Renal cortex interstitium (tissue), 11 donors: Measurements from ENCODE around the gene POMT1. TPM values are rescaled to one million over a fixed set of nuclear protein-coding genes. Genes with fewer than 3 reads are reported as not detected.

Experiments used
- DNase-seq, 11 donors: peaks; one replicate each; pipeline ENCODE4 v3.0.0-alpha.2; 2013; ENCODE audit warnings: low read depth in 9 of 11, low spot score in 4 of 11; ENCODE audit errors: extremely low read depth in 1 of 11
- polyA plus RNA-seq, 3 donors: library from polyadenylated mRNA; unstranded; fragments of 120-200 nt; gene quantifications; one replicate each; pipeline ENCODE4 v1.2.1, GENCODE V29; 2013; ENCODE audit not compliant: insufficient read length in 3 of 3

The POMT1 gene
- polyA plus RNA-seq, 3 donors, result 34.0 to 52.1 (median 34.5) TPM

DNA sequence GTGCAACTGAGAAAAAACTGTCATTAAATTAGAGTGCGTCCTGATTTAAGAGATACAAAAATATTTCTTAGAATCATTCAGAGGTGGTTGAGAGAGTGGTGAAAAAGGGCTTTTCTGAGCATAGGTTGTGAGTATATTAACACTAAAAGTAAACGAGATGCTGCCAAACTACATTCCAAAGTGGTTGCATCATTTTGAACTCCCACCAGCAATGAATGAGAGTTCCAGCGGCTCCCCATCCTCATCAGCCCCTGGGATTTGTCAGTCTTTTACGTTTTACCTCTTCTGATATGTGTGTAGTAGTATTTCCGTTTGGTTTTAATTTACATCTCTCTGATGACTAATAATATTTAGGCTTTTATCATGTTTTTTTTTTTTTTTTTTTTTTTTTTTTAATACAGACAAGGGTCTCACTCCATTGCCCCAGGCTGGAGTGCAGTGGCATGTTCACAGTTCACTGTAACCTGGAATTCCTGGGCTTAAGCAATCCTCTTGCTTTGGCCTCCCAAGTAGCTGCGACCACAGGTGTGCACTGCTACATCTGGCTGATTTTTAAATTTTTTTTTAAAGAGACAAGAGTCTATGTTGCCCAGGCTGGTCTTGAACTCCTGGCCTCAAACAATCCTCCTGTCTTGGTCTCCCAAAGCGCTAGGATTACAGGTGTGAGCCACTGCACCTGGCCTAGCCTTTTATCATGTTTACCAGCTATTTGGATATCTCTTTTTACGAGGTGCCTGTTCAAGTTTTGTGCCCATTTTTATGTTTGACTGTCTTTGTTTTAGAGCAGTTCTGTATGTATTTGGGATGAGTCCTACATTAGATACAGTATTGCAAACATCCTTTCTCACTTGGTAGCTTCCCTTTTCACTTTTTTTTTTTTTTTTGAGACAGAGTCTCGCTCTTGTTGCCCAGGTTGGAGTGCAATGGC, 59.6 kb downstream of the POMT1 start:
- no peak for DNase-seq

DNA sequence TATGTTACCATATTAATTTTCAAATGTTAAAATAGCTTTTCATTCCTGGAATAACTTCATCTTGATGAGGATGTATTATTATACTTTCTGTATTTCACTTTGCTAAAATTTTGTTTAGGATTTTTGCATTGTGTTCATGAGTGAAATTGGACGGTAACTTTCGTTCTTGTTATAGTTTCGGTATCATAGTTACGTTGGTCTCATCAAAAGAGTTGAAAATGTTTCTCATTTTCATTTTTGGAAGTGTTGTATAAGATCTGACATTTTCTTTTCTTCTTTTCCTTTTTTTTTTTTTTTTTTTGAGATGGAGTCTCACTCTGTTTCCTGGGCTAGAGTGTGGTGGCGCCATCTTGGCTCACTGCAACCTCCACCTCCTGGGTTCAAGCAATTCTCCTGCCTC, 62.7 kb downstream of the POMT1 start:
- no peak for DNase-seq

DNA sequence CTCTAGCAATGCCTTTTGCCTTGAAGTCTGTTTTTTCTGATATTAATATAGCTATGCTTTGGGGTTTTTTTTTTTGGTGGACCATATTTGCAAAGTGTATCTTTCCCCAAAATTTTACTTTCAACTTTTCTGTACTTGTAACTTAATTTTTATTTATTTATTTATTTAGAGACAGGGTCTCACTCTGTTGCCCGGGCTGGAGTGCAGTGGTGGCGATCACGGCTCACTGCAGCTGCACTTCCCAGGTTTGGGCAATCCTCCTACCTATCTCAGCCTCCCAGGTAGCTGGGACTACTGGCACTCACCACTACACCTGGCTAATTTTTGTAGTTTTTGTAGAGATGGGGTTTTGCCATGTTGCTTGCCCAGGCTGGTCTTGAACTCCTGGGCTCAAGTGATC, 63.4 kb downstream of the POMT1 start:
- no peak for DNase-seq

DNA sequence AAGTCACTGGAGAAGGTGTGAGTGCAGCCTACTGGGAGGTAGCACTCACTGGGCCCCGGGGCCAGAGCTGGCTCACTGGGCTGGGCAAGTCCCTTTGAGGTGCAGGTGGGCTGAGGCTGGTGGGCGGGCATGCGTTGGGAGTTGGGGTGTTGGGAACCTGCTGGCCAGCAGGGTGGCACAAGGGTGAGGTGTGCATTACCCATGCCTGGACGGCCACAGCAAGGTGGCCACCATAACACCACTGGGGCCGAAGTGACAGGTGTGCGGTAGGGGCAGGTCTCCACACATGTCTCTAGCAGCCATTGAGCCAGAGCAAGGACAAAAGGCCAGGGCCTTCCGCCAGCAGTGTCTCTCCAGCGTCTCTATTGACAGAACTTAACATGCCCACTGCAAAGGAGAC, 65.2 kb downstream of the POMT1 start:
- DNase-seq, result no peak

Other genes starting within 250 kb of the POMT1 start
- gene FAM78A, start 226.4 kb upstream of the POMT1 start, polyA plus RNA-seq, result 1 to 10 TPM; 2.5 to 4.3 (median 2.6) TPM
- gene PLPP7, start 213.2 kb upstream of the POMT1 start, polyA plus RNA-seq, result 1 to 10 TPM; 1.7 to 2.6 (median 2.6) TPM
- 100 to 1,000 TPM; 177 to 200 (median 196) TPM for gene PRRC2B, start 108.8 kb upstream of the POMT1 start, polyA plus RNA-seq
- gene UCK1, start 28.3 kb downstream of the POMT1 start, polyA plus RNA-seq, result 10 to 100 TPM; 33.7 to 42.8 (median 36.5) TPM
- 1 to 10 TPM in 2 of 3 donors, under 1 TPM in 1; 0.67 to 1.4 (median 1.1) TPM for gene PRRT1B, start 42.6 kb downstream of the POMT1 start, polyA plus RNA-seq
- 10 to 100 TPM; 39.7 to 44.1 (median 40.3) TPM for gene RAPGEF1, start 237.2 kb downstream of the POMT1 start, polyA plus RNA-seq